Measurements from ENCODE around the gene BSG.

GRCh38 chr19:556611-557382, 15.6 kb upstream of the BSG start:
- TF ChIP-seq CTCF (IDR thresholded peaks at IDR 0.05): no peak
- TF ChIP-seq POLR2A (IDR thresholded peaks at IDR 0.05): no peak
- no peak for TF ChIP-seq EP300 (IDR thresholded peaks at IDR 0.05)

Measured in ovary (tissue), 3 donors.